GM12872 (cell line): ENCODE data around the gene AREG.

ENCODE experiments used
- TF ChIP-seq, protein P1 (sequence below): IDR thresholded peaks from 3 replicates; pipeline ENCODE4 v1.5.1; 2011; ENCODE audit warnings: low read depth, mild to moderate bottlenecking, low read length, moderate library complexity; ENCODE audit not compliant: insufficient read depth

The AREG gene

GRCh38 chr4:74455361-74456055 lies 10.6 kb downstream of the AREG start:
- TF ChIP-seq, protein P1, sequence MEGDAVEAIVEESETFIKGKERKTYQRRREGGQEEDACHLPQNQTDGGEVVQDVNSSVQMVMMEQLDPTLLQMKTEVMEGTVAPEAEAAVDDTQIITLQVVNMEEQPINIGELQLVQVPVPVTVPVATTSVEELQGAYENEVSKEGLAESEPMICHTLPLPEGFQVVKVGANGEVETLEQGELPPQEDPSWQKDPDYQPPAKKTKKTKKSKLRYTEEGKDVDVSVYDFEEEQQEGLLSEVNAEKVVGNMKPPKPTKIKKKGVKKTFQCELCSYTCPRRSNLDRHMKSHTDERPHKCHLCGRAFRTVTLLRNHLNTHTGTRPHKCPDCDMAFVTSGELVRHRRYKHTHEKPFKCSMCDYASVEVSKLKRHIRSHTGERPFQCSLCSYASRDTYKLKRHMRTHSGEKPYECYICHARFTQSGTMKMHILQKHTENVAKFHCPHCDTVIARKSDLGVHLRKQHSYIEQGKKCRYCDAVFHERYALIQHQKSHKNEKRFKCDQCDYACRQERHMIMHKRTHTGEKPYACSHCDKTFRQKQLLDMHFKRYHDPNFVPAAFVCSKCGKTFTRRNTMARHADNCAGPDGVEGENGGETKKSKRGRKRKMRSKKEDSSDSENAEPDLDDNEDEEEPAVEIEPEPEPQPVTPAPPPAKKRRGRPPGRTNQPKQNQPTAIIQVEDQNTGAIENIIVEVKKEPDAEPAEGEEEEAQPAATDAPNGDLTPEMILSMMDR = no peak

- TF ChIP-seq, protein P1 = no peak
Observed at GRCh38 chr4:74456056-74456744, 11.3 kb downstream of the AREG start.

GRCh38 chr4:74456849-74457395 lies 12.0 kb downstream of the AREG start:
- TF ChIP-seq, protein P1 = no peak

GRCh38 chr4:74460833-74461232 lies 15.9 kb downstream of the AREG start:
- TF ChIP-seq, protein P1 = no peak

DNA sequence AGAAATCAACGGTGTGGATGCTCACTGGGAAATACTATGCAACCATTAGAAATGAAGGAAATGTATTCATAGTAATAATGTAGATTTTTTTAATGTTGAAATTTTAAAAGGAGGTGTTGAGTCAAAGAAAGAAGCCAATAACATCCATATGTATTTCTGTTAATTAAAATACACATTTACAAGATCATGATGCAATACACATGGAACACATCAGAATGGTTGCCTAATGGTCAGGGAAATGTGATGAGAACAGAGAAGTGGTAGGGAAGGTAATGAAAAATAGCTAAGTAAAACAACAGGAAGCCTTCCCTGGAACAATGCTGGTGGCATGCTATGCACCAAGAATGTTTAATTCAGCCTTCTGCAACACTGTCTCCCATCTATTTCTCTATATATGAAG lies 18.2 kb downstream of the AREG start:
- TF ChIP-seq, protein P1 = no peak

DNA sequence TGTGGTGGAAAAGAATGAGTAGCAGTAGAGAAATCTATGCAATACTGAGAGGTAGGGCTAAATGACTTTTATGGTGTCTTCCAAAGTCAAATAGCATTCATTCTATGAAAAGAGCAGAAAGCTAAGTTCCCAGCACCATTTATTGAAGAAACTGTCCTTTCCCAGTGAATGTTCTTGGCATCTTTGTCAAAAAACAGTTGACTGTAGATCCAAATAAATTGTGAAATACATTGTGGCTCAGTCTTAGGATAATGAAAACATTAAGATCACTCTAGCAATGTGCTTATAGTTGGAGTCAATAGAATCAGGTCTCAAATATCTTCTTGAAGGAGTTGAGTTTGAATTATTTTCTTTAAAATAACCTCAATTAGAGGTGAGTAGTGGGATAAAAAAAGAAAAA lies 19.4 kb downstream of the AREG start:
- TF ChIP-seq, protein P1 = no peak

DNA sequence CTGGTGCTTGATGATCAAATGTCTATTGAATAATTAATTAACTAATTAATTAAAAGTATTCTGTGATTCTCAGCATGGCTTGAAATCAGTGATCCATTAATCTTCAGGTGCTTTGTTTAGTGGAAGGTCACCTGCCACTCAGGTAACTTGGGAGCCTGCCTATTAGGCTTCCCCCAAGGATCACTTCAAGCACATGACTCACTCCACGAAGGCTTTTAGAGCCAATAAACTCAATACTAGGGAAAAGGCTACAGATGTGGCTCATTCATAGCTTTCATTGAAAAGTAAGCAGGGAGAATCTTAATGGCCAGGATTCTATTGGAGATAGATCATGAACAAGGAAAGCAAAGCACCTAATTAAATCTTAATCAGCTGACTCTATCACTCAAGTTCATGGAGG lies 21.3 kb downstream of the AREG start:
- TF ChIP-seq, protein P1 = no peak
